Measurements from ENCODE around the gene UBALD1.
A peak's percentile ranks its signal among the peaks of the same experiment; 100 is the strongest.

Gene UBALD1

DNA sequence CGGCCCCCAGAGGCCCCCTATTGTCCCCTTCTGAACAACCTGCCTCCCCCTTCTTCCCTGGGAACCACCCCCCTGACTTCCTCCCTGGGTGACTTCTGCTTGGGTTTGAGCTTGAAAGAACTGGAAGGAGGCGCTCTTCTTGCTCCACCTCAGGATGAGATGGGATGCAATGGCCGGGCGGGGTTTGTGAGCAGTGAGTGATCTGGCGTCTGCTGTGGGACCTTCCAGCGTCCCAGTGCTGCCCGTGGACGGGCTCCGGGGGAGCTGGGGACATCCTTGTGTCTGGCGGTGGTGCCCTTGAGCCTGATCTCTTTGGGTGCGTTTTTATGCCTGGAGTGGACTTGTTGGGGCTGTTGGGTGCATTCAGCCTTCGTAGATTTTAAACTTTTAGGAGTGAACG is 21.5 kb upstream of the UBALD1 start:
- H3K36me3 Mint-ChIP-seq: peaks cover 24% of the 10 kb centered on the region
- no peak overlapping the region for H3K4me3 Mint-ChIP-seq
- H3K9me3 Mint-ChIP-seq: peaks cover 3% of the 10 kb centered on the region
- H3K27me3 Mint-ChIP-seq: no peaks in the 10 kb centered on the region
- no peak for DNase-seq
- CTCF ChIA-PET: no interaction called here
- H3K27ac Mint-ChIP-seq: no peak overlapping the region
- peaks cover 16% of the 10 kb centered on the region for H3K4me1 Mint-ChIP-seq

DNA sequence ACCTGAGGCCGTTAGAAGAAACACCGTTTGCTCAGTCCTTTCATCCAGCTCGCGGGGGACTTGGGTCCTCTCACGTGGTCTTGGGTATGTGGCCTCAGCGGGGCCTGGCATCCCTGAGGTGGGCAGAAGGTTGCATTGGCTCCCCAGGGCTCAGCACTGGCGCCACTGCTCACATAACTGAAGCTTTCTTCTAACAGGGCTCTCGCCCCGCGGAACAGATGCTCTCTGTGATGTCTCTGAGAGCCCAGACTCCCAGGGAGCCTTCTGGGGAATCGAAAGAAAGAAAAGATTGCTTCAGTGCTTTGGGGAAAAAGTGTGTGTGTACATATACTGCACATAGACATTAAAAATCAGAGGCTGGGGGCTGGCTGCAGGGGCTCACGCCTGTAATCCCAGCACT is 20.1 kb upstream of the UBALD1 start:
- Mint-ChIP-seq H3K9me3 (peaks cover 4% of the 10 kb centered on the region), H3K27ac (no peak overlapping the region), H3K36me3 (peaks cover 27% of the 10 kb centered on the region), H3K4me3 (no peak overlapping the region), H3K27me3 (no peaks in the 10 kb centered on the region), H3K4me1 (peaks cover 7% of the 10 kb centered on the region)
- CTCF ChIA-PET: interaction anchor here (1.4 kb wide), 1 partner anchor 11 kb away, joined by 4 read pairs; the partner anchor contains the start of gene MGRN1
- DNase-seq: no peak

DNA sequence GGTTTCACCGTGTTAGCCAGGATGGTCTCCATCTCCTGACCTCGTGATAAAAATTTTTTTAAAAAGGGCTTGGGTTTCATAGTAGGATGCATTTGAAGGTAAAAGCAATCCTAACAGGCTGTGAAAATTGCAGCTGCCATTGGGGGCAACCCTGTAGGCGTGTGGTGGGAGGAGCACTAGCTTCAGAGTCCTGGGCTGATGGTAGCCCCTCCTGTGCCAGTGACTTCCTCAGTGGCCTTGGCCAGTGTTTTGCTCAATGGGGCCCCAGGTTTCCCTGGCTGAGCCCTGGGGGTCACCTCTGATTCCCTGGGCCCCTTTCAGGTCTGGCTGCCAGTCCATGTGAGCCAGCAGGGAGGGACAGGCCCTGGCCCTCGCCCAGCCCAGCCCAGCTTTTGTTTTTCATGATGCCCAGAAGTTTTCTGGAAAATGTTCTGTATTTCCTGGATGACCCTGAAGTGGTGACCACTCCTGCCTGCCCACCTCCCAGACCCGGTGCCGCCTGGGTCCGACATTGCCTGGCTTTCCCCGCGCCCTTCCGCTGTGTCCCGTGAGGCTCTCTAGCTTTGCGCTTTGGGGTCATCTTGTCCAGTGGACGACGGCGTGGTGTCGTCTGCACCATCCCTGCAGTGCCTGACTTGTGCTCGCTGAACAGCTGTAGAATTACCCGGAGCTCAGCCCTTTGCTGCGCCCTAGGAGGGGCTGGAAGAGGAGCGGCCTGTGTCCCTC is 19.4 kb upstream of the UBALD1 start:
- Mint-ChIP-seq H3K4me1 (peaks cover 8% of the 10 kb centered on the region), H3K27ac (no peak overlapping the region), H3K27me3 (no peaks in the 10 kb centered on the region), H3K4me3 (no peak overlapping the region), H3K9me3 (peaks cover 4% of the 10 kb centered on the region), H3K36me3 (peaks cover 30% of the 10 kb centered on the region)
- CTCF ChIA-PET: interaction anchor here (0.6 to 2.4 kb wide), 3 partner anchors 10 to 48 kb away, joined by 3 to 6 read pairs (median 4); partner anchors contain the start of gene MGRN1
- DNase-seq: no peak

DNA sequence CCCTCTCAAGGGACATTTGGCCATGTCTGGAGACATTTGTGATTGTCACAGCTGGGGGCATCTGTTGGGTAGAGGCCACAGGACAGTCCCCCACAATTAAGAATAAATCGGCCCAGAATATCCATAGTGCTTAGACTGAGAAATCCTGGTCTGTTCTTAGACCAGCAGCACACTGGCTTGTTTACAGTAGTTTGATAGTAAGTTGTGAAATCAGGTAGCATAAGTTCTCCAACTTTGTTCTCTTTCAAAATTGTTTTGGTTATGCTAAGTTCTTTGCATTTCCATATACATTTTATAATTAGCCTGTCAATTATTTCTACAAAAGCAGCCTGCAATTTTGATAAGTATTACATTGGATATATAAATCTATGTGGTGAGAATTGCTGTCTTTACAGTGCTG is 16.8 kb upstream of the UBALD1 start:
- no peaks in the 10 kb centered on the region for H3K27me3 Mint-ChIP-seq
- H3K36me3 Mint-ChIP-seq: peaks cover 33% of the 10 kb centered on the region
- peaks cover 4% of the 10 kb centered on the region for H3K9me3 Mint-ChIP-seq
- H3K4me1 Mint-ChIP-seq: peaks cover 21% of the 10 kb centered on the region
- no peak overlapping the region for H3K27ac Mint-ChIP-seq
- H3K4me3 Mint-ChIP-seq: no peak overlapping the region
- no peak for DNase-seq
- CTCF ChIA-PET: interaction anchor here (1.7 to 2.4 kb wide), 2 partner anchors 7 to 18 kb away, joined by 4 to 6 read pairs; partner anchors contain the start of gene MGRN1

DNA sequence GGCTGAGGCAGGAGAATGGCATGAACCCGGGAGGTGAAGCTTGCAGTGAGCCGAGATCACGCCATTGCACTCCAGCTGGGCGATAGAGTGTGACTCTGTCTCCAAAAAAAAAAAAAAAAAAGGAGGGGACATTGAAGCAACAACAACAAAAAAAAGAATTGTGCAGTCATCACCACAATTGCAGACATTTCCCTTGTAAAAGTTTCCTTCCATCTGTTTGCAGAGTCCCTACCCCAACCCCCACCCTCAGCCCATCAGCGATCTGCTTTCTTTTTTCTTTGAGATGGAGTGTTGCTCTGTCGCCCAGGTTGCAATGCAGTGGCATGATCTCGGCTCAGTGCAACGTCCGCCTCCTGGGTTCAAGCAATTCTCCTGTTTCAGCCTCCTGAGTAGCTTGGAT is 13.6 kb upstream of the UBALD1 start:
- CTCF ChIA-PET: no interaction called here
- Mint-ChIP-seq H3K36me3 (peaks cover 30% of the 10 kb centered on the region), H3K4me3 (no peak overlapping the region), H3K27ac (no peak overlapping the region), H3K9me3 (peaks cover 4% of the 10 kb centered on the region), H3K4me1 (peaks cover 44% of the 10 kb centered on the region), H3K27me3 (no peaks in the 10 kb centered on the region)
- DNase-seq: no peak

DNA sequence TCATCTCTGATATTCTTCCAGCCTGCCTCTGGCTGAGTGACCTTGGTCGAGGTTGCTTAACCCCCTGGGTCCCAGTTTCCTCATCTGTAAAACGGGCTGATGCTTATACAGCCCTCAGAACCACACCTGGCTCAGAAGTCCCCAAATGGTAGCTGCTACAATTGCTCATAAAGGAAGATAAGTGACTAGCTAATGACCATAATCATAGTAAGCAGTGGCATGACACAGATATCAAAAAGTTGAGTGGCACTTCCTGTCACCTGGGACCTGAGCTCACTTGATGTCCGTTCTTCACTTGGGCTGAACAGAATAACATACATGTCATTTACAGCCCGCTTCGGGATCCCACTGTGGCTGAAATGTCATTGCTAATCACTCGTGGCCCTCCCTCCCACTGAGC is 11.7 kb upstream of the UBALD1 start:
- no peaks in the 10 kb centered on the region for H3K27me3 Mint-ChIP-seq
- DNase-seq: no peak
- H3K9me3 Mint-ChIP-seq: peaks cover 4% of the 10 kb centered on the region
- peak overlapping the region; percentile 98 for H3K4me3 Mint-ChIP-seq
- H3K36me3 Mint-ChIP-seq: peaks cover 27% of the 10 kb centered on the region
- peak overlapping the region; percentile 67 for H3K27ac Mint-ChIP-seq
- peaks cover 44% of the 10 kb centered on the region for H3K4me1 Mint-ChIP-seq
- CTCF ChIA-PET: interaction anchor here (0.7 kb wide), 1 partner anchor 10 kb away, joined by 3 read pairs; no protein-coding TSS in a partner anchor

DNA sequence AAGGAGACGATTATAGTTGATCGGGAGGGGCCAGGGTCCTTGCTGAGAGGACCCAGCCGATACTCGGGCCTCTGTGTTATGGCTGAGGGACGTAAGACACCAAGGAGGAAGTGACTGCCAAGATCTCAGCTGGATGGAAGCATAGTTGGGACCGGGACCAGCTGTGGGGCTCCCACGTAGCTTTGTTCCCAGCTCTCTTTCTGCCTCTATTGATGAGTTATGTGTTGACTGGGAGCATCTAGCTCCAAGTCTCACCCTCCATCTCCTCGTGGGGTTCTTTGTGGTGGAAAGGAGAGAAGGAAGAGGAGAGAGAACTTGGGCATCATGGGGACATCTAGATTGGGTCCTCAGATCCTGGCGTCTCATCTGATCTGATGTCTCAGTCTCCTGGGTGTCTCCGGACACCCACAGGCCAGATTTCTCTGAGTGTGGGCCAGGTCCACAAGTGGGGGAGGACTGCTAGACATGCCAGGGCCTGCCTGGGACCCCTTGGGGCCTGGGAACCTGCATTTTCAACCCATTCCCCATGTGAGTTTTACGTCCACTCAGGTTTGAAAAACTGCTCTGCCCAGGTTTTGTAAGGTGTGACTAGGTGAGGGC is 11.0 kb upstream of the UBALD1 start:
- Mint-ChIP-seq H3K27ac (peak overlapping the region; percentile 96), H3K4me3 (peak overlapping the region; percentile 98), H3K27me3 (no peaks in the 10 kb centered on the region), H3K36me3 (peaks cover 21% of the 10 kb centered on the region), H3K9me3 (no peaks in the 10 kb centered on the region), H3K4me1 (peaks cover 41% of the 10 kb centered on the region)
- no peak for DNase-seq
- CTCF ChIA-PET: interaction anchor here (0.6 to 2.9 kb wide), 7 partner anchors 13 to 89 kb away, joined by 3 to 11 read pairs (median 3); no protein-coding TSS in a partner anchor

DNA sequence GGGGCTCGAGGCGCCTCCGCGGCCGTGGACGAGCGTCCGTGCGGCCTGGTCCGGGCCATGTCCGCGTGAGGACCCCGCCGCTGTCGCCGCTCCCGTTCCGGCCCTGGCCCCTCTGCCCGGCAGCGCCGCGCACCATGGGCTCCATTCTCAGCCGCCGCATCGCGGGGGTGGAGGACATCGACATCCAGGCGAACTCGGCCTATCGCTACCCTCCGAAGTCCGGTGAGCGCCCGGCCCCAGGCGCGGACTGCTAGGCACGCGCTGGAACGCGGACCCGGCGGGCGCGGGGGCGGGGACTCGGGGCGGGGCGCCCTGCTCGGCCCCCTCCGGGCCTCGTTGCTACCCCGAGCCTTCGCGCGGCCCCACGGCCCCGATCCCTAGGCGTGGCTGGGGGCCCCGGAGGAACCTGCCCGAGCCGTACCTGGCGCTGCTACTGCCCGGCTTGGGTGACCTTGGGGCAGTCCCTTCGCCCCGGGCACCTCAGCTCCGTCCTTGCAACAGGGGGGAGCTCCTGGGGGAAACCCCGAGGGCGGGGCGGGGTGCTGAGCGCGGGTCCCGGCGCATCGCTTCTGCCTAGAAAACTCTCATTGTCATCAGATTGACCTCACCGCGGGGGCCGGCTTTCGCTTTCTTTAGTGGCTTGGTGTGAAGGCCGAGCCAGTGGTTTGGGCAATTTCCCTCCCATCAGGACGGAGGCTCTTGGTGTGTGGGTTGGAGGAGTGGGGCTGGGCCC is 10.3 kb upstream of the UBALD1 start:
- H3K9me3 Mint-ChIP-seq: no peaks in the 10 kb centered on the region
- H3K4me3 Mint-ChIP-seq: peak overlapping the region; percentile 98
- DNase-seq: peak; percentile 81
- no peaks in the 10 kb centered on the region for H3K27me3 Mint-ChIP-seq
- peaks cover 21% of the 10 kb centered on the region for H3K36me3 Mint-ChIP-seq
- peak overlapping the region; percentile 96 for H3K27ac Mint-ChIP-seq
- CTCF ChIA-PET: interaction anchor here (0.6 to 2.9 kb wide), 19 partner anchors 8 to 331 kb away, joined by 3 to 13 read pairs (median 4); partner anchors contain the start of genes HMOX2 and UBALD1
- peaks cover 41% of the 10 kb centered on the region for H3K4me1 Mint-ChIP-seq

DNA sequence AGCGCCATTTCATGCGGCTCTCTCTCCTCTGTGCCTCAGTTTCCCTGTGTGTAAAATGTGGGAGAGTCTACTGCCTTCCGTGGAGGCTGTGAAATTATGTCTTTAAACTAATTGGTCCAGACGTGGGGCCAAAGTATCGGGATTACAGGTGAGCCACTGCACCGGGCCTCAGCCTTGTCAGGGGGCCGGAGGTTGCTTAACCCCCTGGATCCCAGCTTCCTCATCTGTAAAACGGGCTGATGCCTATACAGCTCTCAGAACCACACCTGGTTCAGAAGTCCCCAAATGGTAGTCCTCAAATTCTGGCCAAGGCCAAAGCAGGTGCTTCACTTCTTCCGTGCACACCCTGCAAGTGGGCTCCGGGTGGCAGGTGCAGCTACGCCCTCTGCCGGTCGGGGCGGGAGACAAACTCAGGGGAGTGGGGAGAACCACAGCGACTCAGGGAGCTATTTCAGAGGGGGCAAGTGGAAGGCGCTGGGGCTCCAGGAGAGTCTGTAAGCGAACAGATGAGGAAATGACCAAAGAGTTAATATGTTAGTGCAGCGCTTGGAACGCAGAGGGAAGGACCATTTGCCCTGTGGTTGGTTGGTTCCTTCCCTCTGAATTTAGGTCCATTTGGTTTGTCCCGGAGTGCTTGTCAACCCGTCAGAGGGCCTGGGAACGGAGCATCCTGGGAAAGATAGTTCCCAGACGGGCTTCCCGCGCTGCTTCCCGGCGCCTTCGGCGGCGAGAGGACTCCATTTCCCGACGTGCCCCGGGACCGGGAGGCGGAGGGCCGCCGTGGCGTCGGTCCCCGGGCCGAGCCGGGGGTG is 9.5 kb upstream of the UBALD1 start, which contains the start of gene MGRN1:
Gene MGRN1 (plus strand): TSS at position 812 of the 812 bp plus-strand sequence. CDS start 135 bp downstream, outside the sequence.
- H3K4me3 Mint-ChIP-seq: peak within 1 kb of the TSS; percentile 98
- peaks cover 20% of the 10 kb centered on the region for H3K36me3 Mint-ChIP-seq
- peak within 1 kb of the TSS; percentile 98 for H3K27ac Mint-ChIP-seq
- CTCF ChIA-PET: interaction anchor here (0.6 to 2.9 kb wide), 18 partner anchors 8 to 332 kb away, joined by 3 to 13 read pairs (median 4); partner anchors contain the start of genes HMOX2 and UBALD1
- peak; percentile 96 for DNase-seq
- H3K4me1 Mint-ChIP-seq: peaks cover 40% of the 10 kb centered on the region
- no peaks in the 10 kb centered on the region for H3K27me3 Mint-ChIP-seq
- H3K9me3 Mint-ChIP-seq: no peaks in the 10 kb centered on the region

DNA sequence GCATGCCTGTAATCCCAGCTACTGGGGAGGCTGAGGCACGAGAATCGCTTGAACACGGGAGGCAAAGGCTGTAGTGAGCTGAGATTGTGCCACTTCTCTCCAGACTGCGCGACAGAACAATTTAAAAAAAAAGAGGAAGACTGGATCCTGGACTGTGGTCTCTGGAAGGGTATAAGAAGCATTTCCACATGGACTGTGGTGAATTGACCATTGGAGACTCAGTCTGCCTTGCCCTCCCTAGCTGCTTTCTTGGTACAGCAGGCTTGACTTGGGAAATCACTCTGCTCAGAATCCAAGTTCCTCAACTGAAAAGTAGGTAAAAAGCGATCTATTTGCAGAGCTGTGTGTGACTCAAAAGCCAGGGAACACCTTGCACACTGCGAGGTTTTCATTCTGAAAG is 8.9 kb upstream of the UBALD1 start:
- no peaks in the 10 kb centered on the region for H3K9me3 Mint-ChIP-seq
- H3K4me3 Mint-ChIP-seq: peak overlapping the region; percentile 90
- no peak for DNase-seq
- H3K4me1 Mint-ChIP-seq: peaks cover 40% of the 10 kb centered on the region
- no peaks in the 10 kb centered on the region for H3K27me3 Mint-ChIP-seq
- CTCF ChIA-PET: interaction anchor here (0.7 to 2.9 kb wide), 15 partner anchors 8 to 332 kb away, joined by 3 to 13 read pairs (median 4); partner anchors contain the start of genes HMOX2 and UBALD1
- peak overlapping the region; percentile 98 for H3K27ac Mint-ChIP-seq
- H3K36me3 Mint-ChIP-seq: peaks cover 18% of the 10 kb centered on the region

DNA sequence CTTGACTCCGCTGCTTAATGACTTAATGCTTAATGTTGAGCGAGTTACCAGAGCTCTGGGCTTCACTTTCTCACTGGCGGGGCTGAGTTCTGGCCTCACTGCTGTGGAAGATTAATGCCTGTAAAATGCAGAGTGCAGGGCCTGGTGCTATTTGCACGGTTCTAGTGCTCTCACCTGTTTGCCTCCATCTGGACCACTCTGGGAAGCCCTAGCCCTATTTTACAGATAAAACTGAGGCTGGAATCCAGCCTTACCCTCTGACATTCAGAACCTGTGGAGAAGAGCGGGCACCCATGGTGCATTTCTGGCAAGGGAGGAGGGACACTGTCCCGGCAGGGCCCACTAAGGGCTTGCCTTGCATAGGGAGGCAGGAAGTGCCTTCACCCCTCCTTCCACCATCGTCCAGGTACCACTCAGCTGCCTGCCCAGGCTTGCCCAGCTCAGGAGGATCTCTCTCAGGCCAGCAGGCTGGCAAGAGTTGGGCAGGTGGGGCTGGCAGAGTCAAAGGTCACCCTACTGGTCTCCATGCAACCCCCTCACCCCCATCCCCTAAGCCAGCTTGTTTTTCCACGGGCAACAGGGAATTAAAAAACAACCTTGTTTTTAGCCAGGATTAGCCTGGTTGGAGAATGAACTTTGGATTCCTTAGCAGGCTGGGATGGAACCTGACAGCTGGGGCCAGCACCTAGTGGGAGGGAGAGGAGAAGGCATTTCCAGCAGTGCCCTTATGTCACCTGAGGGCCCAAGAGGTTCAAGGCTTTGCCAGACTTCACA is 4.1 kb upstream of the UBALD1 start:
- DNase-seq: no peak
- H3K27me3 Mint-ChIP-seq: no peaks in the 10 kb centered on the region
- no peaks in the 10 kb centered on the region for H3K9me3 Mint-ChIP-seq
- no peak overlapping the region for H3K4me3 Mint-ChIP-seq
- H3K27ac Mint-ChIP-seq: peak overlapping the region; percentile 37
- H3K36me3 Mint-ChIP-seq: no peaks in the 10 kb centered on the region
- CTCF ChIA-PET: interaction anchor here (0.7 to 0.8 kb wide), 2 partner anchors 64 to 104 kb away, joined by 3 read pairs; no protein-coding TSS in a partner anchor
- peaks cover 41% of the 10 kb centered on the region for H3K4me1 Mint-ChIP-seq

DNA sequence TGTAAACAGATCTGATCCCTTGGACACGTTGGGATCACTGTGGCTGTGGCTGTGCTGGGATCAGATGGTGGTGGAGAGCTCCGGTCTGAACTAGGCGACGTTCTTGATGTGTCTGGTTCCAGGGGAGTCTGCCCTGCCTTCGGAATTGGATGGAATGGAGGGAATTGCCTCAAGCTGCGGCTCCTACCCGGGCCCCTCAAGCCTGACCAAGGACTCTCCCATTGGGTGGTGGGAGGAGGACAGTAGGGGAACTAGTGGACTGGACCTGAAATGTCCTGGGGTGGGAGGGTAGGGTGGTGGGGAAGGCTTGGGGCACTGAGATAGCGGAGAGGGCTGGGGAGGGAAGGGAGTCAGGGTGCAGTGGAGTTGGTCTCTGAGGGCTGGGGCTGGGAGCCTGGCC is 3.2 kb upstream of the UBALD1 start:
- no peaks in the 10 kb centered on the region for H3K9me3 Mint-ChIP-seq
- no peaks in the 10 kb centered on the region for H3K27me3 Mint-ChIP-seq
- no peak for DNase-seq
- H3K36me3 Mint-ChIP-seq: no peaks in the 10 kb centered on the region
- peaks cover 41% of the 10 kb centered on the region for H3K4me1 Mint-ChIP-seq
- CTCF ChIA-PET: interaction anchor here (1.7 kb wide), 1 partner anchor 113 kb away, joined by 6 read pairs; no protein-coding TSS in a partner anchor
- H3K4me3 Mint-ChIP-seq: peak overlapping the region; percentile 40
- H3K27ac Mint-ChIP-seq: peak overlapping the region; percentile 62
